Panc1 (cell line): ENCODE measurements around the gene HABP4. TPM values are rescaled to one million over a fixed set of nuclear protein-coding genes. Genes with fewer than 3 reads are reported as not detected.

Experiments used
- ATAC-seq: fragments of 200-7000 bp; cut with Tn5 transposase; 2 replicates; pipeline ENCODE4 v1.9.1; 2020; ENCODE audit warnings: mild to moderate bottlenecking, moderate library complexity
- Bru-seq: library from RNA; stranded (reverse); fragments of 400-500 nt; gene quantifications from one replicate; lab custom pipeline; 2021; lab: Mats Ljungman, UMichigan
- BruChase-seq, 2 experiments: library from RNA; stranded (reverse); fragments of 400-500 nt; gene quantifications; one replicate each; lab custom pipeline; 2021; lab: Mats Ljungman, UMichigan
- BruUV-seq: library from RNA; stranded (reverse); fragments of 400-500 nt; replicated peaks from 2 replicates; lab custom pipeline; 2021; lab: Mats Ljungman, UMichigan
- CTCF ChIA-PET: fragments of 300-600 bp; sonication (Branson Sonifier 250); formaldehyde crosslinking; loops from one replicate; lab custom pipeline; 2022; ENCODE audit warnings: antibody characterized with exemption; lab: Charles Lee
- POLR2A ChIA-PET: fragments of 300-600 bp; sonication (Branson Sonifier 250); formaldehyde crosslinking; loops from one replicate; lab custom pipeline; 2022; ENCODE audit warnings: antibody characterized with exemption; lab: Charles Lee
- DNase-seq: peaks from one replicate; pipeline ENCODE4 v3.0.0-alpha.2; 2010; ENCODE audit warnings: low read depth, low spot score
- H3K27ac ChIP-seq: 2 replicates; pipeline ENCODE4 v1.5.1; 2011; ENCODE audit warnings: mild to moderate bottlenecking, low read length, inconsistent platforms
- H3K27me3 ChIP-seq: fragments of 200-500 bp; sonication (Bioruptor generic); 2 replicates; pipeline ENCODE4 v1.6.0; 2014; ENCODE audit warnings: low read length, inconsistent platforms; ENCODE audit not compliant: control insufficient read depth, insufficient read depth
- H3K36me3 ChIP-seq: fragments of 200-500 bp; sonication (Bioruptor generic); 2 replicates; pipeline ENCODE4 v1.5.1; 2014; ENCODE audit warnings: inconsistent platforms, mild to moderate bottlenecking, low read length, moderate library complexity; ENCODE audit not compliant: control insufficient read depth, insufficient read depth
- H3K4me1 ChIP-seq: 2 replicates; pipeline ENCODE4 v1.5.1; 2011; ENCODE audit warnings: inconsistent platforms, mild to moderate bottlenecking, low read length, moderate library complexity; ENCODE audit not compliant: control insufficient read depth, insufficient read depth
- H3K4me3 ChIP-seq, 2 experiments: 2 replicates each; pipeline ENCODE4 v1.5.1; 2011 to 2012; ENCODE audit warnings: low read depth in 2 of 2, low read length in 2 of 2, mild to moderate bottlenecking in 2 of 2, inconsistent platforms in 1 of 2, moderate library complexity in 1 of 2
- H3K9me3 ChIP-seq: fragments of 200-500 bp; sonication (Bioruptor generic); 2 replicates; pipeline ENCODE4 v1.5.1; 2014; ENCODE audit warnings: low read depth, mild to moderate bottlenecking, inconsistent platforms, low read length, moderate library complexity; ENCODE audit not compliant: control insufficient read depth, insufficient read depth
- POLR2AphosphoS5 ChIP-seq: IDR thresholded peaks from 2 replicates; pipeline ENCODE4 v1.6.1; 2012; ENCODE audit warnings: mild to moderate bottlenecking, low read depth, low read length, moderate library complexity
- SIN3A ChIP-seq: IDR thresholded peaks from 2 replicates; pipeline ENCODE4 v1.6.1; 2012; ENCODE audit warnings: low read depth, mild to moderate bottlenecking, low read length, moderate library complexity, borderline replicate concordance; ENCODE audit not compliant: insufficient read depth
- TCF7L2 ChIP-seq: IDR thresholded peaks from 2 replicates; pipeline ENCODE4 v1.6.1; 2011; ENCODE audit warnings: mild to moderate bottlenecking, low read depth, low read length, inconsistent platforms
- in situ Hi-C: cut with HindIII; loops from 2 replicates; pipeline ENCODE4 v1.10.0; 2016; ENCODE audit warnings: low sequenced_read_pairs, low pct_unique_long_range_greater_than_20kb
- intact Hi-C: fragments of 100-400 bp; cut with micrococcal nuclease; formaldehyde crosslinking; loops from one replicate; pipeline ENCODE4 v1.10.0; 2022; ENCODE audit not compliant: unreplicated experiment
- long read RNA-seq: library from polyadenylated mRNA; unstranded; transcript quantifications from one replicate; pipeline ENCODE4 v2.0.0, GENCODE V29; 2021; ENCODE audit not compliant: unreplicated experiment
- polyA plus RNA-seq: library from polyadenylated mRNA; unstranded; fragments of >200 nt; gene quantifications from one replicate; pipeline ENCODE4 v1.2.1, GENCODE V29; 2012; ENCODE audit warnings: missing spikeins; ENCODE audit not compliant: insufficient read length
- total RNA-seq: library from RNA; stranded (reverse); gene quantifications from one replicate; pipeline ENCODE4 v1.2.1, GENCODE V29; 2021; ENCODE audit not compliant: unreplicated experiment
- TF ChIP-seq, protein P1 (sequence below): fragments of 450-650 bp; IDR thresholded peaks from 2 replicates; pipeline ENCODE4 v1.5.1; 2017; ENCODE audit warnings: mild to moderate bottlenecking
- TF ChIP-seq, protein P2 (sequence below), 2 experiments: IDR thresholded peaks; 2 replicates each; pipeline ENCODE4 v1.6.1; 2011 to 2012; ENCODE audit warnings: low read depth in 2 of 2, control low read depth in 1 of 2, low read length in 1 of 2, mild to moderate bottlenecking in 1 of 2, moderate library complexity in 1 of 2; ENCODE audit not compliant: insufficient read depth in 1 of 2

HABP4 gene, protein sequence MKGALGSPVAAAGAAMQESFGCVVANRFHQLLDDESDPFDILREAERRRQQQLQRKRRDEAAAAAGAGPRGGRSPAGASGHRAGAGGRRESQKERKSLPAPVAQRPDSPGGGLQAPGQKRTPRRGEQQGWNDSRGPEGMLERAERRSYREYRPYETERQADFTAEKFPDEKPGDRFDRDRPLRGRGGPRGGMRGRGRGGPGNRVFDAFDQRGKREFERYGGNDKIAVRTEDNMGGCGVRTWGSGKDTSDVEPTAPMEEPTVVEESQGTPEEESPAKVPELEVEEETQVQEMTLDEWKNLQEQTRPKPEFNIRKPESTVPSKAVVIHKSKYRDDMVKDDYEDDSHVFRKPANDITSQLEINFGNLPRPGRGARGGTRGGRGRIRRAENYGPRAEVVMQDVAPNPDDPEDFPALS
- total RNA-seq (32.3 TPM), Bru-seq, nascent RNA (percentile 80 among the genes with signal in this experiment), BruChase-seq, experiment 1, labeled RNA remaining after a 2-hour chase (percentile 83 among the genes with signal in this experiment), BruChase-seq, experiment 2, labeled RNA remaining after a 6-hour chase (percentile 83 among the genes with signal in this experiment)
- 32.4 TPM for polyA plus RNA-seq
- long read RNA-seq, transcript HABP4-201 (8 exons, 2,615 nt): major isoform, 167 of 238 reads
- long read RNA-seq, partial matches to known transcripts: 47 of 238 reads
- long read RNA-seq, other reads (novel, unspliced or antisense): 23 of 238 reads

DNA sequence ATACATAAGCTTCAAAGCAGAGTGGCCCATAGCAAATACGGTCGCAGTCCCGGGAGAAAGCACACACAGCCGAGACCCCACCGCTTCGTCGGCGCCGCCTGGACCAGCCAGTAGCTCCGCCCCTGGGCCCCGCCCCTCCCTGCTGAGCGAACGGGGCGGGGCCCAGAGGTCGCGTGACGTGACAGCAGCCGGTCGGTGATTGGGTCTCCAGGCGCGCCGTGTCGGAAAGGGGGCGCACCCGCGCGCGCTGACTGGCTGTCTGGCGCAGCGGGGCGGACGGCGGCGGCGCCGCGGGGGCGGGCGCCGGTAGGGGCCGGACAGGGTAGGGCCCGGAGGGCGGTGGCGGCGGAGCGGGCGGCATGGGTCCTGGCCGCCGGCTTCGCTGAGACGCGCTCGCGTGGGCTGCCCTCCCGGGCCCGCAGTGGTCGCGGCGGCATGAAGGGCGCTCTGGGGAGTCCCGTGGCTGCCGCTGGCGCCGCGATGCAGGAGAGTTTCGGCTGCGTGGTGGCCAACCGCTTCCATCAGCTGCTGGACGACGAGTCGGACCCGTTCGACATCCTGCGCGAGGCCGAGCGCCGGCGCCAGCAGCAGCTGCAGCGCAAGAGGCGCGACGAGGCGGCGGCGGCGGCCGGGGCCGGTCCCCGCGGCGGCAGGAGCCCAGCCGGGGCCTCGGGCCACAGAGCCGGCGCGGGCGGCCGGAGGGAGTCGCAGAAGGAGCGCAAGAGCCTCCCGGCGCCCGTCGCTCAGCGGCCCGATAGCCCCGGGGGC, at the start of gene HABP4:
HABP4 (plus strand) TSS at position 325 of the 768 bp plus-strand sequence; CDS start at position 436, 111 bp downstream.
- CTCF ChIA-PET: interaction anchor here (0.6 kb wide), 1 partner anchor 274 kb away, joined by 4 read pairs; no protein-coding TSS in a partner anchor
- in situ Hi-C loops (no loop called here), intact Hi-C loops (no loop called here)
- no peaks in the 10 kb centered on the region for H3K27me3 ChIP-seq
- peak within 1 kb of the TSS; percentile 82 for H3K27ac ChIP-seq
- no peaks in the 10 kb centered on the region; the same call in 1 of the 2 replicates for H3K36me3 ChIP-seq
- TF ChIP-seq, protein P1, sequence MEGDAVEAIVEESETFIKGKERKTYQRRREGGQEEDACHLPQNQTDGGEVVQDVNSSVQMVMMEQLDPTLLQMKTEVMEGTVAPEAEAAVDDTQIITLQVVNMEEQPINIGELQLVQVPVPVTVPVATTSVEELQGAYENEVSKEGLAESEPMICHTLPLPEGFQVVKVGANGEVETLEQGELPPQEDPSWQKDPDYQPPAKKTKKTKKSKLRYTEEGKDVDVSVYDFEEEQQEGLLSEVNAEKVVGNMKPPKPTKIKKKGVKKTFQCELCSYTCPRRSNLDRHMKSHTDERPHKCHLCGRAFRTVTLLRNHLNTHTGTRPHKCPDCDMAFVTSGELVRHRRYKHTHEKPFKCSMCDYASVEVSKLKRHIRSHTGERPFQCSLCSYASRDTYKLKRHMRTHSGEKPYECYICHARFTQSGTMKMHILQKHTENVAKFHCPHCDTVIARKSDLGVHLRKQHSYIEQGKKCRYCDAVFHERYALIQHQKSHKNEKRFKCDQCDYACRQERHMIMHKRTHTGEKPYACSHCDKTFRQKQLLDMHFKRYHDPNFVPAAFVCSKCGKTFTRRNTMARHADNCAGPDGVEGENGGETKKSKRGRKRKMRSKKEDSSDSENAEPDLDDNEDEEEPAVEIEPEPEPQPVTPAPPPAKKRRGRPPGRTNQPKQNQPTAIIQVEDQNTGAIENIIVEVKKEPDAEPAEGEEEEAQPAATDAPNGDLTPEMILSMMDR: no peak
- TF ChIP-seq, protein P2, sequence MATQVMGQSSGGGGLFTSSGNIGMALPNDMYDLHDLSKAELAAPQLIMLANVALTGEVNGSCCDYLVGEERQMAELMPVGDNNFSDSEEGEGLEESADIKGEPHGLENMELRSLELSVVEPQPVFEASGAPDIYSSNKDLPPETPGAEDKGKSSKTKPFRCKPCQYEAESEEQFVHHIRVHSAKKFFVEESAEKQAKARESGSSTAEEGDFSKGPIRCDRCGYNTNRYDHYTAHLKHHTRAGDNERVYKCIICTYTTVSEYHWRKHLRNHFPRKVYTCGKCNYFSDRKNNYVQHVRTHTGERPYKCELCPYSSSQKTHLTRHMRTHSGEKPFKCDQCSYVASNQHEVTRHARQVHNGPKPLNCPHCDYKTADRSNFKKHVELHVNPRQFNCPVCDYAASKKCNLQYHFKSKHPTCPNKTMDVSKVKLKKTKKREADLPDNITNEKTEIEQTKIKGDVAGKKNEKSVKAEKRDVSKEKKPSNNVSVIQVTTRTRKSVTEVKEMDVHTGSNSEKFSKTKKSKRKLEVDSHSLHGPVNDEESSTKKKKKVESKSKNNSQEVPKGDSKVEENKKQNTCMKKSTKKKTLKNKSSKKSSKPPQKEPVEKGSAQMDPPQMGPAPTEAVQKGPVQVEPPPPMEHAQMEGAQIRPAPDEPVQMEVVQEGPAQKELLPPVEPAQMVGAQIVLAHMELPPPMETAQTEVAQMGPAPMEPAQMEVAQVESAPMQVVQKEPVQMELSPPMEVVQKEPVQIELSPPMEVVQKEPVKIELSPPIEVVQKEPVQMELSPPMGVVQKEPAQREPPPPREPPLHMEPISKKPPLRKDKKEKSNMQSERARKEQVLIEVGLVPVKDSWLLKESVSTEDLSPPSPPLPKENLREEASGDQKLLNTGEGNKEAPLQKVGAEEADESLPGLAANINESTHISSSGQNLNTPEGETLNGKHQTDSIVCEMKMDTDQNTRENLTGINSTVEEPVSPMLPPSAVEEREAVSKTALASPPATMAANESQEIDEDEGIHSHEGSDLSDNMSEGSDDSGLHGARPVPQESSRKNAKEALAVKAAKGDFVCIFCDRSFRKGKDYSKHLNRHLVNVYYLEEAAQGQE (IDR thresholded peaks at IDR 0.05; ENCODE audit: insufficient read depth in 1 of 2, low read depth in 2 of 2, low read length in 1 of 2): no peak
- TF ChIP-seq SIN3A (peak; percentile 33; the same call in 1 of the 2 replicates), POLR2AphosphoS5 (0 out of 2 replicates have a peak, but pooled peaks have one; percentile 37), TCF7L2 (no peak)
- H3K4me1 ChIP-seq: peaks cover 12% of the 10 kb centered on the region
- H3K9me3 ChIP-seq: no peaks in the 10 kb centered on the region
- no TSS peak for BruUV-seq
- POLR2A ChIA-PET: no interaction called here
- peak within 1 kb of the TSS; percentile 65 to 78 for H3K4me3 ChIP-seq
- ATAC-seq (peak; percentile 96), DNase-seq (peak; percentile 38)
